ENCODE data around the gene APOBEC3G.
A peak's percentile ranks its signal among the peaks of the same experiment; 100 is the strongest.
"Not testable (repeated sequence)": the region's sequence is repeated elsewhere in the genome, so short reads cannot be mapped to it uniquely, and the experiment has no call there.

Gene APOBEC3G

GRCh38 chr22:39077026-39077840, at the start of gene APOBEC3G:
APOBEC3G (plus strand) TSS chr22:39077275; CDS start chr22:39077362, 87 bp downstream.
- not testable (repeated sequence) for DNase-seq (ENCODE audit: low read depth in 3 of 3)

DNA sequence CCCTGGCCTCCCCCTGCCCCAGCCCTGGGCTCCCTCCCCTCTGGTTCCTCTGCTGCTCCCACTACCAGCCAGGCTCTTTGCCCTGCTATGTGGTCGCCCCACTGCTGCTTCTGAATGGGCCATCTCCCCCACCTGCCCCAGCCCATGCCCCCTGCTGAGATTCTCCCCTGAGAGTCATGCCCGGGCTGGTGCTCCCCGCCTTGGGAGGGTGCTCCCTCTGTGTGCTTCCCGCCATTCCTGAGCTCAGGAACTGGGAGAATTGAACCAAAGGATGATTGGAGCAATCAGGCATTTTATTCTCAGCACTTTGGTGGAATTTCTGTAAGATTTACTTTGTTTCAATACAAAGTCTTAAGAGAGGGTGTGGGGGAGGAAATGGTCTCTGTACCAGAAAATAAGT, 49.4 kb upstream of the APOBEC3G start:
- DNase-seq (ENCODE audit: low read depth in 3 of 3), result no peak

DNA sequence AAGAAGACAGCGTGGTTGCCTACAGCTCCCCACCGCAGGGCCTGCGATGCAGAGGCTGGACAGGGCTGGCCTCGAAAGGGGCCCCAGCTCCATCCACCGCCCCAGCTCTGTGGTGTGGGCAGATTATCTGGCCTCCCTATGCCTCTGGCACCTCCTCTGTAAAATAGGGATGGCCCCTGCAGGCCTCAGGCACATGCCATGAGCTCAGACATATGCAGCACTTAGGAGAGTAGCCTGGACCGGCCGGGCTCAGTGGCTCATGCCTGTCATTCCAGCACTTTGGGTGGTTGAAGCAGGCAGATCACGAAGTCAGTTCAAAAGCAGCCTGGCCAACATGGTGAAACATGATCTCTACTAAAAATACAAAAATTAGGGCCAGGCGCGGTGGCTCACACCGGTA, 48.8 kb upstream of the APOBEC3G start:
- no peak for DNase-seq (ENCODE audit: low read depth in 3 of 3)

- no peak for DNase-seq (ENCODE audit: low read depth in 3 of 3)
These were observed 47.8 kb upstream of the APOBEC3G start for GRCh38 chr22:39029227-39029626.

DNA sequence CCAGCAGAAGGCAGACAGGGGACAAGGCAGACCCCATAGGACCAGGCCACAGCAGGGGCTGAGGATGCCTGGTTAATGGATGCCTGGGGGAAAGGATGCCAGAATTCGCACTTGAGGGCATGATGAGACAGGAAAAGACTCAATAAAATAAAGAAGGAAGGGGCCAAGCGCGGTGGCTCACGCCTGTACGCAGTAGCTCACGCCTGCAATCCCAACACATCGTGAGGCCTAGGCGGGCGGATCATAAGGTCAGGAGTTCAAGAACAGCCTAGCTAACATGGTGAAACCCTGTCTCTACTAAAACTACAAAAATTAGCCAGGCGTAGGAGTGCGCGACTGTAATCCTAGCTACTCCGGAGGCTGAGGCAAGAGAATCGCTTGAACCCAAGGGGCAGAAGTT, 46.4 kb upstream of the APOBEC3G start:
- no peak for DNase-seq (ENCODE audit: low read depth in 3 of 3)

GRCh38 chr22:39031434-39032295, 45.4 kb upstream of the APOBEC3G start:
- not testable (repeated sequence) for DNase-seq (ENCODE audit: low read depth in 3 of 3)

DNA sequence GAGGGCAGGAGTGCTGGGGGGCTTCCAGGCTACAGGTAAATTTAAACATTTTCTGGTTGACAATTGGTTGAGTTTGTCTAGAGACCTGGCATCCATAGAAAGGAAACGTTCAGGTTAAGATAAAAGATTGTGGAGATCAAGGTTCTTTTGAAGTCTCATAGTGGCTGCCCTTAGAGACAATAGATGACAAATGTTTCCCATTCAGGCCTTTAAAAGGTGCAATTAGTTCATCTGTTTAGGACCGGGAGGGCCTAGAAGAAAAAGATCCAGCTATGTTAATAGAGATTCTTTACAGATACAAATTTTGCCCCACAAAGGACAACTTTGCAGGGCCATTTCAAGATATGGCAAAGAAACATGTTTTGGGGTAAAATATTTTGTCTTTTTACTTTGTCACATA, 40.0 kb upstream of the APOBEC3G start:
- DNase-seq (ENCODE audit: low read depth in 3 of 3), result not testable (repeated sequence)

- DNase-seq (ENCODE audit: low read depth in 3 of 3), result no peak
These were observed 37.6 kb upstream of the APOBEC3G start for GRCh38 chr22:39039306-39040126.

GRCh38 chr22:39040155-39040537, 36.9 kb upstream of the APOBEC3G start:
- DNase-seq (ENCODE audit: low read depth in 3 of 3), result not testable (repeated sequence)

GRCh38 chr22:39040538-39041296, 36.4 kb upstream of the APOBEC3G start, which contains the start of gene APOBEC3F:
APOBEC3F (plus strand) TSS chr22:39040864; CDS start chr22:39040961, 97 bp downstream.
- DNase-seq (ENCODE audit: low read depth in 3 of 3), result peak in 2 of 3 experiments; percentile 40 to 42

DNA sequence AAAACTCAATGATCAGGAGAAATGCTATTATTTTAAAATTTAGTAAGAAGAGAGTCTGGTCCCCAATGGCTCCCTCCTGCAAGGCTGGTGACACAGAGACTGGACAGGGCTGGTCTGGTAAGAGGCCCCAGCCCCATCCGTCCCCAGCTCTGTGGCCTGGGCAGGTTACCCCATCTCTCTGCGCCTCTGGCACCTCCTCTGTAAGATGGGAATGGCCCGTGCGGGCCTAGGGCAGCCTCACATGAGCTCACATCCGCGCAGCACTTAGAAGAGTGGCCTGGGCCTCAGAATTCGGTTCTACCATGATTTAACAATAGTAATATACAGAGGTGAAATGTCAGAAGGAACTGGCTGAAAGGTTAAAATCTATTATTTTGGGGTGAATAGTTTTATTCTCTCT, 35.2 kb upstream of the APOBEC3G start:
- no peak for DNase-seq (ENCODE audit: low read depth in 3 of 3)

- not testable (repeated sequence) for DNase-seq (ENCODE audit: low read depth in 3 of 3)
These were observed 34.0 kb upstream of the APOBEC3G start for GRCh38 chr22:39043063-39043462.

- DNase-seq (ENCODE audit: low read depth in 3 of 3), result not testable (repeated sequence)
These were observed 31.9 kb upstream of the APOBEC3G start for GRCh38 chr22:39045136-39045535.

GRCh38 chr22:39049486-39049885, 27.6 kb upstream of the APOBEC3G start:
- DNase-seq (ENCODE audit: low read depth in 3 of 3), result not testable (repeated sequence)

GRCh38 chr22:39051844-39052495, 25.1 kb upstream of the APOBEC3G start:
- DNase-seq (ENCODE audit: low read depth in 3 of 3), result not testable (repeated sequence)

DNA sequence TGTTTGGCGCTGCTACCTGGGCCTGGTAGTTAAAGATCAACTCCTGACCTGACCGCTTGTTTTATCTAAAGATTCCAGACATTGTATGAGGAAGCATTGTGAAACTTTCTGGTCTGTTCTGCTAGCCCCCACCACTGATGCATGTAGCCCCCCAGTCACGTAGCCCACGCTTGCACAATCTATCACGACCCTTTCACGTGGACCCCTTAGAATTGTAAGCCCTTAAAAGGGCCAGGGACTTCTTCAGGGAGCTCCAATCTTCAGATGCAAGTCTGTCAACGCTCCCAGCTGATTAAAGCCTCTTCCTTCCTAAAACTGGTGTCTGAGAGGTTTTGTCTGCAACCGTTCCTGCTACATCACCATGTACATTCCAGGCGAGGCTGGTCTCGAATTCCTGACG, 21.4 kb upstream of the APOBEC3G start:
- DNase-seq (ENCODE audit: low read depth in 3 of 3), result no peak

- DNase-seq (ENCODE audit: low read depth in 3 of 3), result not testable (repeated sequence)
These were observed 15.8 kb upstream of the APOBEC3G start for GRCh38 chr22:39061290-39061689.

DNA sequence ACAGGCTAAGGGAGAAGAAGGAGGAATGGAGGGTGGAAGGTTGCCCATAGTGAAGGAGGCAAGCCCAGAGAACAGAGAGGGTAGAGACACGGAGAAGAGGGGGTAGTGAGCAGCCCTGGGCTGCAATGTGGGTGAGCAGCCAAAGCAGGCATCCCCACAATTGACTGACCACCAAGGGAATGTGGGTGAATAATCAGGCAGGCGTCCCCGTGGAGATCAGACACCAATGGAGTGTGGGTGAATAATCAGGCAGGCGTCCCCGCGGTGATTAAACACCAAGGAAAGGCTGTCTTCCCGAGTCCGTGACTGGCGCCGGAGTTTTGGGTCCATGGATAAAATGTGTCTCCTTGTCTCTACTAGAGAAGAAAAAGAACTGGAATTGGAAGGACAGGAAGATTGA, 15.1 kb upstream of the APOBEC3G start:
- not testable (repeated sequence) for DNase-seq (ENCODE audit: low read depth in 3 of 3)

- DNase-seq (ENCODE audit: low read depth in 3 of 3), result not testable (repeated sequence)
These were observed 13.2 kb upstream of the APOBEC3G start for GRCh38 chr22:39063904-39064303.

All from stimulated activated CD4-positive, alpha-beta T cell treated with anti-CD3 and anti-CD28 coated beads, TNF-alpha, amount 100 ng/mL, for 4 hours (primary cell).